Smooth muscle cell of the brain vasculature (primary cell): ENCODE data around the gene TSKU.

Experiments
- DNase-seq: peaks from one replicate; pipeline ENCODE4 v3.0.0-alpha.2; 2012; ENCODE audit warnings: low read depth, low spot score

TSKU gene, protein sequence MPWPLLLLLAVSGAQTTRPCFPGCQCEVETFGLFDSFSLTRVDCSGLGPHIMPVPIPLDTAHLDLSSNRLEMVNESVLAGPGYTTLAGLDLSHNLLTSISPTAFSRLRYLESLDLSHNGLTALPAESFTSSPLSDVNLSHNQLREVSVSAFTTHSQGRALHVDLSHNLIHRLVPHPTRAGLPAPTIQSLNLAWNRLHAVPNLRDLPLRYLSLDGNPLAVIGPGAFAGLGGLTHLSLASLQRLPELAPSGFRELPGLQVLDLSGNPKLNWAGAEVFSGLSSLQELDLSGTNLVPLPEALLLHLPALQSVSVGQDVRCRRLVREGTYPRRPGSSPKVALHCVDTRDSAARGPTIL

DNA sequence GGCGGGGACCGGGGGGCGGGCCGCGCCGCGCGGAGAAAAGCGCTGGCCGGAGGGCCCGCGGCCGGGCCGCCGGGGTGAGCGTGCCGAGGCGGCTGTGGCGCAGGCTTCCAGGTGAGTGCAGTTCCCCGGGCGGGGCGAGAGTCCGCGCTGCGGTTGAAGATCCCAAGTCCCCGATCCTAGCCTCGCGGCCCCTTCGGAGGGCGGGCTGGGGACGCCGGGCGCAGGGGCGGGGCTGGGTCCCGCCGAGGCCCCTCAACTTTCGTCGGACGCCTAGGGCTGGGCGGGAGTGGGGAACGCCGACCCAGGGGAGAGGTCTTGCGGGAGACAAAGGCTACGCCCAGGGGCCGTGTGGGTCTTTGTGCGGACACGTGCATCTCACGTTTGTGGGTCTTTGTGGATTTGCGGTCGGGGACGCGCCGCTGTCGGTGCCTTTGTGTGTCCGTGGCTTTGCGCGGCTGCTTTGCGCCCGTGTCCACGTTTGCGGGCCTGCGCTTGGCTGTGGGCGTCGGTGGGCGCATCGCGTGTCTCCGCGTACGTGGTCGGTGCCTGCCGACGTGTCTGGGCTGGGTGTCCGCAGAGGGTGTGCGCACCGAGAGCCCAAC lies at the start of gene TSKU:
TSS of gene TSKU (plus strand) at position 63 of the 602 bp plus-strand sequence. CDS start 12,261 bp downstream, outside the sequence.
- no peak for DNase-seq

DNA sequence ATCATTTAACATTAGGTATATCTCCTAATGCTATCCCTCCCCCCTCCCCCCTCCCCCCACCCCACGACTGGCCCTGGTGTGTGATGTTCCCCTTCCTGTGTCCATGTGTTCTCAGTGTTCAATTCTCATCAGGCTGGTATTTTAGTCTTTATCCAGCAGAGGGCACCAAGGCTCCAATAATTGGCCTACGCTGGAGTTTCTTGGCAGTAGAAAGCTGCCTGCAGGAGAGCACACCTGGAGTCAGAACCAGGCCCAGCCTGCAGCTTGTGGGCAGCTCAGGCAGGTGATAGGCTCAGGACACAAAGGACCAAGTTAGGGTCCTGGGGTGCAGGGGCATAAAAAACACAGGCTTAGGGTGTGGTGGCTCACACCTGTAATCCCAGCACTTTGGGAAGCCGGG lies 49.2 kb upstream of the TSKU start:
- peak; percentile 46 for DNase-seq

DNA sequence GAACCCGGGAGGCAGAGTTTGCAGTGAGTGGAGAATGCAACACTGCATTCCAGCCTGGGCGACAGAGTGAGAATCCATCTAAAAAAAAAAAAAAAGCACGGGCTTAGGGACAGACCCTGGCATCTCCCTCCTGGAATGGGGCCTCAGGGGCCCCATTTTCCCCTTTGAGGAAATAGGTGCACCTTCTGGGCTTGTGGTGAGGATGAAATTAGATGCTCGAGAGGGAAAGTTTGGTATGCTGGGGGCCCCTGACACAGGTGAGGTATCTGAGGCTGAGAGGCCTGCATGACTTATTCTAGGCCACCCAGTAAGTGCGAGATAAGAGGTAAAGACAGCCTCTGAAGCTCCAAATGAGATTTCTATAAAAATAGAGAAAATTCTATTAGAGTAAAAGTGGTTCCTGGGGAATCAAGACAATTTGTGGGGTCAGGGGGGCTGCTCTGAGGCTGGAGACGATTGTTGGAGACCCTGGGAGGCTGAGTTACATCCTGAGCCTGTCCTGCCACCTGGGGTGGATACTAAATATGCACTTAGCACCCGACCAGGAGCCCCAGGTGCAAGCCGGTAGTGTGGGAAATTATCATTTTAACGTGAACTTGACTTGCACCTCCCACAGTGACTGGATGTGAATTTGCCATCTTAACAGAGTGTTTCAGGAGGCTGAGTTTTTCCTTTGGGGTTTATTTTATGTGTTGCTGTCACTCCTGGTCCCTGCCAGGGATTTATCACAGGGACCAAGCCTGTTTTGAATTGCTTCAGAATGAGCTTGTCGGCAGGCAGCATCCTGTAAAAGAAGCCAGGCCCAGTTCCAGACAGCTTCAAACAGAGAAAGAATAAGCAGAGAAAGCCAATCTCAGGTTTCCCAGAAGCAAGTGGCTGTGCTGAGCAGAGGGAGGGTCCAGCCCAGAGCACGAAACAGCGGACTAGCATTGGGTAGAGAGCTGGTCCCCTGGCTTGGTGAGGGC lies 48.4 kb upstream of the TSKU start:
- no peak for DNase-seq

- DNase-seq, result no peak
Observed at GRCh38 chr11:76735841-76736240, 47.3 kb upstream of the TSKU start.

GRCh38 chr11:76736266-76736665 lies 46.9 kb upstream of the TSKU start:
- no peak for DNase-seq

DNA sequence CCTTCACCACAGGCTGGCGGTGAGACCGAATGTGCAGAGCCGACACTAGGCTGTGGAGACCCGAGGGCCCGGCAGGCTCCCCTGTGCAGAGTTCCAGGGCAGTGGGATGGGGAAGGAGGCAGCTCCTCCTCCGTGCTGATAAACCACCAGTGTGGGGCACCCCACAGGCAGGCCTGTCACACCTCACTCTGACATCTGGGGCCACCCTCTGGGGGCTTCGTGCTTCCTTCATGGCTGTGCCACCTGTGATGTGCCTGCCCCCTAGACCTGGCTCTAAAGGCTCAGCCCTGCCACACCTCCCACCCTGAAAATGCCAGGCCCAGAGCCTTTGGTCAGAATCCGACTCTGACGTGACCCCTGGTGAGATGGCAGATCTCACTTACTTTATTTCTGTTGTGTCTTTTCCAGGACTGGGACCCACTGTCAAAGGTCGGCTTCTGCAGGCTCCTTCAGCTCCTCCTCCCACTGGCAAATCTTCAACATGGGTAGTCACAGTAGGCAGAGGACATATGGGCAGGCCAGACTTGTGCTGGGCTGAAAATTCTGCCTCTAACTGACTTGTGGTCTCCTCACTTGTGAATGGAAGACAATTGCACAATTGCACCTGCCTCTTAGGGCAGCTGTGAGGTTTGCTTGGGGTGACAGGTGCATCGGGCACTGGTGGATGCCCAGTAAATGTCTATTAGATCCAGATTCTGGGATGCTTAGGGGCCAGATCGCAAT lies 46.2 kb upstream of the TSKU start:
- no peak for DNase-seq

GRCh38 chr11:76738618-76739240 lies 44.4 kb upstream of the TSKU start:
- no peak for DNase-seq

GRCh38 chr11:76739798-76740197 lies 43.4 kb upstream of the TSKU start:
- no peak for DNase-seq

DNA sequence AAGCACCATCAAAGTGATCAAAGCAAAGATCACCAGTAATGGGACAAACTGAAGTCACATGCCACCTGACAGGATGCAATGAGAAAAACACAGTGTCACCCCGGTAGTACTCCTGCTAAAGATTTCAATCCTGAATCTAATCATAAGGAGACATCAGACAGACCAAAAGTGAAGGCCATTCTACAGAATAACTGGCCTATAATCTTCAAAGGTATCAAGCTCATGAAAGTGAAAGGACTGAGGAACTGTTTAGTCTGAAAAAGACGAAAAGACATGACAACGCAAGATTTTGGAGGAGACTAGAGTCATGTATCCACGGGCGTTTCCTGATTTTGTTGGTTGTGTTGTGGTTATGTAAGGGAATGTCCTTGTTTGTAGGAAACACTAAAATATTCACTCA lies 42.4 kb upstream of the TSKU start:
- DNase-seq, result no peak

- no peak for DNase-seq
Observed at GRCh38 chr11:76742902-76743301, 40.3 kb upstream of the TSKU start.

- no peak for DNase-seq
Observed at GRCh38 chr11:76744186-76745043, 38.7 kb upstream of the TSKU start.

GRCh38 chr11:76745044-76745376 lies 38.1 kb upstream of the TSKU start:
- DNase-seq, result no peak

GRCh38 chr11:76745561-76746207 lies 37.5 kb upstream of the TSKU start:
- no peak for DNase-seq

DNA sequence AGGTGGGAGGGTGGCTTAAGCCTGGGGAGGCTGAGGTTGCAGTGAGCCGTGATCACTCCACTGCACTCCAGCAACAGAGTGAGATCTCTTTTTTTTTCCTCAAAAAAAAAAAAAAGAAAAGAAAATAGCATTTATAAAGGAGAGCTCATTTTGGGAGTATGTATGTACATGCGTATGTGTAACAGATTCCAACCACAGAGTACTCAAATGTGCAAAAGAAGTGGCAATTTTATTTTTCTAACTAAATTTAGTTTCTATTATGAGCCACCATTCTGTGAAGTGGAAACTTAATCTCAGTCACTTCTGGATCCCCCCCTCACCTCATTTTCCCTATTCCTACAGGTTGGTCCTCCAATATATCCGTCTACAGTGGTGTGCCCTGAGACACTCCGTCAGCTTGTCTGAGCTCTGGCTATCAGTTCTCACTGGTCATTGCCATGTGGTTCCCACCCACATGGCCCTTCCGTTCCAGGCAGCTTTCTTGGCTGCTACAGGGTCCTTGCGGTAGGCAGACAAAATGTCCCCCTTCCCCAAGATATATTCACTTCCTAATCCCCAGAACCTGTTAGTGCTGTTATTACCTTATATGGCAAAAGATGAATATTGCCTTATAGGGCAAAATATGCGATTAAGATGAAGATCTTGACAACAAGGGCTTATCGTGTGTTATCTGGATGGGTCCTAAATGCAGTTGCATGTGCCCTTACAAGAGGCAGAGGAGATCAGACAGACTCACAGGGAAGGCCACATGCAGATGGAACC lies 35.8 kb upstream of the TSKU start:
- DNase-seq, result no peak

GRCh38 chr11:76747915-76748860 lies 35.0 kb upstream of the TSKU start:
- no peak for DNase-seq

- DNase-seq, result no peak
Observed at GRCh38 chr11:76748948-76749347, 34.2 kb upstream of the TSKU start.

DNA sequence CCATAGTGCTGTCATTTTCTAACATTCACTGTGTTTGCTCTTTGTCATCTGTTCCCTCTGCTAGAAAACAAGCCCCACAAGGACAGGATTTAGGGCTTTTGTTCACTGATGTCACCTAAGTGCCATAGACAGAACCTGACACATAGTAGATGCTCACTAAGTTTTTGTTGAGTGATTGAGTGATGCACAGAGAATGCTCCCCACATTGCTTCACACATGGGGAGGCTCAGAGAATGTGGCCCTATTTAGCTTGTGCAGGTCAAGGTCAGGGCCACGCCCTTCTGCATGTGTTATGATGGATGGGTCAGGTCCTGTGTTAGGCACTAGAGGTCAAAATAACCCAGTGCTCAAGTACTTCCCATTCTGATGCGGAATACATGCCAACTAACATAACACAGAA lies 33.1 kb upstream of the TSKU start:
- DNase-seq, result no peak

DNA sequence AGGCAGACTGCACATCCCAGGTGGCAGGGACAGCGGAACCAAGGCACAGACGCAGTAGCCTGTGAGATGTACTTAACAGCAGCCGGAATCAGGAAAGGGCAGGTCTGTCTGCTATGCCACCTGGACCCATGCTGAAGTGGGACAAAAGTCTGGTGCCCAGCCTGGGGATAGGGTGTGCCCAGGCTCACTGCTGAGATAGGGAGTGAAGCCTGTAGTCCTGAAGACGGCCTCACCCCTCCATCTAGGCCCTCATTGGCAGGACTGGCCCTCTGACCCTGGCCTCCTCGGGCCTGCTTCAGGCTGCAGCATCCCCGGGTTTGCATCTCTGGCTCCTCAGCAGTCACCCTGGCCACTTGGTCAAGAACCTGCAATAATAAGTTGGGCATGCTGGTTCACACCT lies 32.4 kb upstream of the TSKU start:
- DNase-seq, result no peak
